Sciatic nerve (tissue), 2 donors: Measurements from ENCODE around the gene SHMT2. TPM values are rescaled to one million over a fixed set of nuclear protein-coding genes. Genes with fewer than 3 reads are reported as not detected.
A peak's percentile ranks its signal among the peaks of the same experiment; 100 is the strongest.

Source experiments
- ATAC-seq: fragments of 200-7000 bp; cut with Tn5 transposase; one replicate; pipeline ENCODE4 v1.9.1; 2020; ENCODE audit warnings: mild to moderate bottlenecking, moderate library complexity
- DNase-seq: peaks from one replicate; pipeline ENCODE4 v3.0.0-alpha.2; 2020; ENCODE audit warnings: low spot score
- intact Hi-C: fragments of 100-400 bp; cut with DNase I; formaldehyde crosslinking; loops from one replicate; pipeline ENCODE4 v1.14.2; 2022
- total RNA-seq: library from RNA; stranded (reverse); fragmentation: NEBNext Ultra II Directional; extraction: Animal tissue kit (Norgen Biotek cat#: 25700); gene quantifications from one replicate; pipeline ENCODE4 v1.2.1, GENCODE V29; 2021
- donor health status: DM: no; HTN: no; CAD: no.
- donor health status: DM: no; HTN: no; CAD: no.

Gene SHMT2
- total RNA-seq, 1 donor from 2014 or later = 41.9 TPM

DNA sequence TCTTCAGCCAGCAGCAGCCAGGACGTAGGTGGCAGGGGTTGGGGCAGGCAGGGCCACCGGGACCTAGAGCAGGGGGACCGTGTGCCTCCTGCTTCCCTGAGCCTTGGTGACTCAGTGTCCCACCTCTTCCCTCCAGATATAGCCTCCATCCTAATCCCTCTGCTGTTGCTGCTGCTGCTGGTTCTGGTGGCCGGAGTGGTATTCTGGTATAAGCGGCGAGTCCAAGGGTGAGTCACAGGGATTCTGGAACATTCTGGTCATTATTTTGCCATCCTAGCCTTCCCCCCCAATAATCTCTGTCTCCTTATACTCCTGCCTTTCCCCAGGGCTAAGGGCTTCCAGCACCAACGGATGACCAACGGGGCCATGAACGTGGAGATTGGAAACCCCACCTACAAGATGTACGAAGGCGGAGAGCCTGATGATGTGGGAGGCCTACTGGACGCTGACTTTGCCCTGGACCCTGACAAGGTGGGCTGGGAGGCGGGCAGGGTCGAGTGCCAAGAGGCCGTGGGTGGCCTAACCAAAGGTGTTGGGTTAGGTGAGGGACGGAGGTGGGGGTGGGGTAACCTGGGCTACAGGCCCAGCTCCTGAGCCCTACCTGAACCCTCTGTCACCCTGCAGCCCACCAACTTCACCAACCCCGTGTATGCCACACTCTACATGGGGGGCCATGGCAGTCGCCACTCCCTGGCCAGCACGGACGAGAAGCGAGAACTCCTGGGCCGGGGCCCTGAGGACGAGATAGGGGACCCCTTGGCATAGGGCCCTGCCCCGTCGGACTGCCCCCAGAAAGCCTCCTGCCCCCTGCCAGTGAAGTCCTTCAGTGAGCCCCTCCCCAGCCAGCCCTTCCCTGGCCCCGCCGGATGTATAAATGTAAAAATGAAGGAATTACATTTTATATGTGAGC is 17.5 kb upstream of the SHMT2 start:
- no peak for DNase-seq
- intact Hi-C loops = no loop called here
- ATAC-seq = no peak

DNA sequence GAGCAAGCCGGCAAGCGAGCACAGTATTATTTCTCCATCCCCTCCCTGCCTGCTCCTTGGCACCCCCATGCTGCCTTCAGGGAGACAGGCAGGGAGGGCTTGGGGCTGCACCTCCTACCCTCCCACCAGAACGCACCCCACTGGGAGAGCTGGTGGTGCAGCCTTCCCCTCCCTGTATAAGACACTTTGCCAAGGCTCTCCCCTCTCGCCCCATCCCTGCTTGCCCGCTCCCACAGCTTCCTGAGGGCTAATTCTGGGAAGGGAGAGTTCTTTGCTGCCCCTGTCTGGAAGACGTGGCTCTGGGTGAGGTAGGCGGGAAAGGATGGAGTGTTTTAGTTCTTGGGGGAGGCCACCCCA is 16.8 kb upstream of the SHMT2 start:
- DNase-seq (no peak), ATAC-seq (peak; percentile 4)
- intact Hi-C loops = no loop called here

DNA sequence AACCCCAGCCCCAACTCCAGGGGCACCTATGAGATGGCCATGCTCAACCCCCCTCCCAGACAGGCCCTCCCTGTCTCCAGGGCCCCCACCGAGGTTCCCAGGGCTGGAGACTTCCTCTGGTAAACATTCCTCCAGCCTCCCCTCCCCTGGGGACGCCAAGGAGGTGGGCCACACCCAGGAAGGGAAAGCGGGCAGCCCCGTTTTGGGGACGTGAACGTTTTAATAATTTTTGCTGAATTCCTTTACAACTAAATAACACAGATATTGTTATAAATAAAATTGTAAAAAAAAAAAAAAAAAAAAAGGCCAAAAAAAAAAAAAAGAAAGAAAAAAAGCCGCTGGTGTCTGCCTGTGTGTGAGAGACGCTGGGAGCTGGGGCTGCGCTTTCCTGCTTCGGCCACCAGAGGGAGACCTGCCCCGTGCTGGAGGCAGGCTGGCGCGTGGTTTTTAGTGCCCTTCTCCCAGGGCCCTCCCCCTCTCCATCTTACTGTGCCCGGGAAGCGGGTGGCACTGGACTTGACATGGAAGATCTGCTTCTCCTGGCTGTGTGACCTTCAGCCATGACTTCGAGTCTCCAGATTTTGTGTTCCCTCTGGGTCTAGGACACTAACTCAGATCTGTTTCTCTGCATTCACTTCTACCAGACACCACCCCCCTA is 16.3 kb upstream of the SHMT2 start:
- intact Hi-C loops = no loop called here
- peak; percentile 88 for ATAC-seq

DNA sequence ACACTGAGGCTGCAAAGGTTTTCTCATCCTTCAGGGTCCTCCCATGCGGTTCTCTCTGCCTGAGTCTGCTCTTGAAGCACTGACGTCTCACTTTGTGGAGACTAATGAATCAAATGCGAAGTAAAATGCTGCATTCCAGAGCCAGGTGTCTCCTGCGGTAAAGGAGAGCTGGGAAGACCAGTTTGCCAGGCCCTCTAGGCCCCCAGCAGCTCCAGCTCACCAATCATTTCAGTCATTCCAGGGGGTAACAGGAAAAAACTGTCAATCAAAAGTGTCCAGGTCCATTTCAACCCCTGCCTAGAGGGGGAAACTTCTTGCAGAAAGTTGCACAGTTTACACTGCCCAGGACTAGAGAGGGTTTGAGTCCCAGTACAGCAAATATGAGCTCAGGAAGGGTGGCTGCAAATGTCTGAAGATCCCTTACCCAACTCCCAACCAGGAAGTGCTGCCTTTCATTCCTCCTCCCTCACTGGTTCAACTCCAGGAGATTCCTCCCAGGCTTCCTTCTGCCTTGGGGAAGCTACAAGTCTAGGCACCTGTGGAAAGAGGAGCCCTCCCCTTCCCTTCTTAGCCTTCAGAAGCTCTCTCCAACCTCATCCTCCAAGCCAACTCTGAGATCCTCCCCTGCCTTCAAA is 15.6 kb upstream of the SHMT2 start:
- DNase-seq = no peak
- intact Hi-C loops = no loop called here
- no peak for ATAC-seq

More for the DNA sequence above, 16.3 kb upstream of the SHMT2 start:
- peak; percentile 94 for DNase-seq

DNA sequence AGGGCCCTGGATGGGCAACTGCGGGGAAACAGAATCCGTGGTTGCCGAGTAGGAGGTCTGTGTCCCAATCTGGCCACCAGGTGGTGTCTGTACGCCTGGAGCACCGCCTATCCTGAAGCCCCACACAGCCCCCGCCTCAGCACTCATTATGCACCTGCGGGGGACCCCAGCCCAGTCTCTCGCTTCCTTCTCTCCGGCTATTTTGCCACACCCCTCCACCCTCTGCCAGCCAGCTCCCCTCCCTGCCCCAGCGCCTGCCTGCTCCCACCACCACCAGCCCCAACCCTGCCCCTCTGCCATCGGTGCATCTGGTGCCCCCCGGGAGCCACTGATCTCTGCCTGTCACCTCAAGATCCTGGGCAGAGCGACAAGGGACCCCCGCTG is 15.1 kb upstream of the SHMT2 start:
- intact Hi-C loops = no loop called here
- peak; percentile 54 for ATAC-seq
- no peak for DNase-seq

DNA sequence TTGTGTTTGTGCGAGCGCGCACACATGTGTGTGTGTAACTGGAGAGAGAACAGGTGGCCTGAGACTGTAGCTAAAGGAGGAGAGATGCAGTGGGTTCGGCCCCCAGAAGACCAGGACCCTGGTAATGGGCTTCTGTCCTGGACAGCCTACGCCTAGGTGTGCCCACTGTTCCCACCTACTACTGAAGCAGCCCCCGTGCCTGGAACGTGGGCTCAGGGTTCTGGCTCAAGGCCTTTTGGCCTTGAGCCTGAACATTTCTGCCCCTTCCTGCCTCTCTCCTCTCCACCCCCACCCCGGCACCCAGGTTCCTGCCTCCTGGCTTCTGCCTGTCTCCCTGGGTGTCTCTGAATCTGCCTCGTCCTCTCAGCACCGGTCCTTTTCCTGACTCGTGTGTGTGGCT is 14.4 kb upstream of the SHMT2 start:
- intact Hi-C loops = no loop called here
- ATAC-seq = no peak

DNA sequence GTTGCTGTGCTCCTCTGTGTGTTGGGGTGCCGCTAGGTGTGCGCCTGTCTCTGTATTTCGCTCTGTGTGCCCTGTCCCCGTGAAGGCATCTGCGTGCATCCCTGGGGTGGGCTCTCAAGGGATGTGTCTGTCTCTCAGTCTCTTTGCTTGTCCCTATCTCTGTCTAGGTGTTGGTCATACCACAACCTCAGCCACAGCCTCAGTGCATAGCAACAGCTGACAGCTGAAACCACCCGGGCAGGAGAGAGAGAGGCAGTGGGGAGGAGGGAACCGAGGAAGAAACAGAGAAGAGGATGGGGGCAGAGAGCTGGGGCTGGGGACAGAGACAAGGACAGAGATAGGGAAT is 13.9 kb upstream of the SHMT2 start:
- no peak for ATAC-seq
- DNase-seq = no peak
- intact Hi-C loops = no loop called here

More for the DNA sequence above, 14.4 kb upstream of the SHMT2 start:
- DNase-seq = no peak

DNA sequence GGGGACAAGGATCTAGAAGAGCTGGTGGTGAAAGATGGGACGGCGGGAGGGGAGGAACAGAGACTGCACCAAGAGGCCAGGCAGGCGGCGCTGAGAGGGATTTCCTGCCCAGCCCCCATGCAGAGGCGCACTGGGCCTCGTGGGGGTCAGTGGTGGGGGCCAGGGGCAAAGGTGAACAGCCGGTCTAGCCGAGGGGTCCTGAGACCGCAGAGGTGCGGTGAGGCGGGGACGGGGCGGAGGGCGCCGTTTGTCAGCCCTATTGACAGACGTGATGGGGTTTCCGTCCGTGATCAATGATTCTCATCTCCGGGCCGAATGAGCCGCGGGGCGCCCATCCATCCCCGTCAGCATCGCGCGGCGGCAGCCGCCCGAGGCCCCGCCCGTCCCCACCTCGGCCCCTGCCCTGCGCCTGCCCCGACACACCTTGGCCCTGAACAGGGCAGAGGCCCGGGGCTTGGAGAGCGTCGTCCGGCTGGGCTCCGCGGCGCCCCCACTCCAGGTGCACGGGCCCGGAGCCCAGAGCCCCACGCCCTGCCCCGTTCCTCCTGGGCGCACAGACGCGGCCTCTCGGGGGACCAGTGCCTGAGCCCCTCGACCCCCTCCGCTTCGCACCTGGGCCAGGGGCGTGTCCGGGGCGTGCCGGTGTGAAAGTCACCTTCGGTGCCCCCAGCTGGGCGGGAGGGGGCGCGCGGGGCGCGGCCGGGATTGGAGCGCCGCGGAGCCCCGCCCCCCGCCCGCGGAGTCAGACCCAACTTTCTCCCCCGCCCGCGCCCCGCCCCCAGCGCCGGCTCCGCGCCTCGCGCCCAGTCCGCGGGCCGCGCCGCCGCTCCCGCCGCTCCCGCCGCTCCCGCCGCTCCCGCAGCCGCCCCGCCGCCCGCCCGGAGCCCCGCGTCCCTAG is 13.2 kb upstream of the SHMT2 start, which contains the start of gene NXPH4:
TSS of gene NXPH4 (plus strand) at position 781 of the 898 bp plus-strand sequence. CDS start 176 bp downstream, outside the sequence.
- DNase-seq (no peak), ATAC-seq (no peak)
- intact Hi-C loops = no loop called here

DNA sequence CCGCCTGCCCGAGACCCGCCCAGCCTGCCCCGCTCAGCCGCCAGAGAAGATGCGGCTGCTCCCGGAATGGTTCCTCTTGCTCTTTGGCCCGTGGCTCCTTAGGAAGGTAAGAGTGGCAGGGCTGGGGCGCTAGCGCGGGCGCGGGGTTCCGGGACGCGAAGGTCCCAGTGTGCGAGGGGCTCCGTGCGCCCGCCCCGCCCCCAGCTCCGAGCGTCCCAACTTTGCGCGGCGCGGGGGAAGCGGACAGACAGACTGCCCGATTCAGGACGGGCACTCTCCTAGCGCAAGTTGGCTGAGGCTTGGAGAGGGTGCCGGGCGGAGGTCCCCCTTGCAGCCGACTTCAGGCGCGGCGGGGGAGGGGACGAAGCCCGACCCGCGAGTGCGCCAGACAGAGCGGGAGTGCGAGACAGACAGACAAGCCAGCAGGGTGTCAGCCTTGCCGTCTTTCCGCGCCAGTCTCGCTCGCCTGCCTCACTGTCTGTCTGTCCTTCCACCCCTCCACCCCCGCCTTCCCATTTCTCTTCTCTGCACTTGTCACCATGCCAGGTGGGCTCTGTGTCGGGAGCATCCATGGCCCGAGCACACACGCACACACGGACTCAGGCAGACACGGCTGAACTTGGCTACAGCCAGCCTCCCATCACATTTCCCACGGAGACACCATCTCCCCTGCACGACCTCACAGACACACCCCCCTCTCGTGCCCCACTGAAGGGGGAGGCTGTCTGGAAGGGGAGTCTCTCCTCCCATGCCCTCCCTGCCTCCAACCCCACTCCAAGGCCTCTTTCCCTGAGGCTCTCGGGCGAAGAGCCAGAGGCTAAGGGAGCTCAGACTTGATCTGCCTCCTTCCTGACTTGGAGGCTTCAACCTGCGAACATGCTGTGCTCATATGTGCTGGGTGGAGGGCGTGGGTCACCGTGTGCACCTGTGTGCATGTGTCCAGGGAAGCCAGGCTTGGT is 12.3 kb upstream of the SHMT2 start:
- intact Hi-C loops = no loop called here
- ATAC-seq (no peak), DNase-seq (no peak)

DNA sequence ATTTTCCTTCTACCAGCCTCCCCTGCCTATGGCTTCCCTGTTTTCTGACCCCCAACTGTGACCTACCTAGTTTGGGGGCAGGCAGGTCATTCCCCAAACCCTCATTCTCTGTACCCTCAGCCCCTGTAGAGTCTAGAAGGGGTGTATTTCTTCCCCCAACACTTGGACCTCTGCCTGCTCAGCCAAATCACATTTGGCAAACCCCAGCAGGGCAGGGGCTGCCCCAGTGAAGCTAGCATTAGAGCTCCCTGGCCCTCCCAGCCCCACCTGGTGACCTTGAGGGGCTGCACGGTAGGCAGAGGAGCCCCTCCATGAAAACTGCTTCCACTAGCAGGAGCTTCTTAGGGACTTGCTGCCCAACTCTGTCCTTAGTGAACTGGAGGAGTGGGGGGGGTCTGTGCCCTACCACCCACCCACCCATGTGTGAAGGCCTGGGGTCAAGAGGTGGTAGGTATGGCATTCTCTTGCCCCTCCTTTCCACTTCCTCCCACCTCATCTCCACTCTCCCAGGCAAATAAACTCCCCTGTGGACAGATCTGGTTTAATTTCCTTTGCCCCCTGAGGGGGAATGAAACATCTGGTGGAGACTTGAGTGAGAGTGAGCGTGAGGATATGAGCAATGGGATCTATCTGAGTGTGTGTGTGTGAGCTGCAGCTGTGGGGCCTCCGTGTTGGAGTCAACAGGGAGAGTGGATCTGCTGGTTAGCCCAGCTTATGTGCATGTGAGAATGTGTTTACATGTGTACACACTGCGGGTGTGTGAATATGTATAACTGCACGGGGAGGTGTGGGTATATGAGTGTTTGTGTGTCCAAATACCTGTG is 11.3 kb upstream of the SHMT2 start:
- DNase-seq (no peak), ATAC-seq (no peak)
- intact Hi-C loops = no loop called here

DNA sequence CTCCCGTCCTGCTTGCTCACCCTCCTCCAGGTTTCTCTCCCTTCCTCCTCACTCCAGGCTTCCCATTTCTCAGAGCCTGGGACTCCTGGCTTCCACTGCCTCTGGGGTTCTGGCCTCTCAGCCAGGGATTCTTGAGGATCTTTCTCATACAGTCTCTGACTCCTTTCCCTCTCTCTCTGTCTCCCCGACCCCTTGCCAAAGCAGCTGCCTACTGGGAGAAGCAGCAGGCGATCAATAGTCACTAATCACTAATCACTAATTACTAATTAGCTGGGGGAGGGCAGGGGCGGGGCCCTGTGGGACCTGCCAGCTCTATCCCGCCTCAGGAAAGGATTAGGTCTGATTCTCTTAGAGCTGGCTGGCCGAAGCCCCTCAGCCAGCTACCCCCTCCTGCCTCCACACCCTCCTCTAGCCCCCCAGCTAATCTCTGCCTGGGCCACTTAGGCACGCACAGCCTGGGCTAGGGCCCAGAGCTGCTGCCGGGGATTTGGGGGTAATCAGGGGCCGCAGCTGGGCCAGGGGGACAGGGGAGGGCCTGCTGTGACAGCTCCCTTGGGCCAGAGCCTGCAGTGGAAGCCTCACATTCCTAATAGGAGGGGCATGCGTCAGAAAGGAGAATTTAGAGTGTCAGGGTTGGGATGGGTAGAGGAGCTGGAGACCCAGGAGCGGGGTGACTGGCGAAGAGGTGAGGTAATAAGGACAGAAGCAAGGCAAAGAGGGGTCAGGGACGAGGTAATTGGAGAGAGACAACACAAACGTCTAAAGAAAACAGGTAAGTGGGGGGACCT is 10.1 kb upstream of the SHMT2 start:
- no peak for ATAC-seq
- no peak for DNase-seq
- intact Hi-C loops = no loop called here

DNA sequence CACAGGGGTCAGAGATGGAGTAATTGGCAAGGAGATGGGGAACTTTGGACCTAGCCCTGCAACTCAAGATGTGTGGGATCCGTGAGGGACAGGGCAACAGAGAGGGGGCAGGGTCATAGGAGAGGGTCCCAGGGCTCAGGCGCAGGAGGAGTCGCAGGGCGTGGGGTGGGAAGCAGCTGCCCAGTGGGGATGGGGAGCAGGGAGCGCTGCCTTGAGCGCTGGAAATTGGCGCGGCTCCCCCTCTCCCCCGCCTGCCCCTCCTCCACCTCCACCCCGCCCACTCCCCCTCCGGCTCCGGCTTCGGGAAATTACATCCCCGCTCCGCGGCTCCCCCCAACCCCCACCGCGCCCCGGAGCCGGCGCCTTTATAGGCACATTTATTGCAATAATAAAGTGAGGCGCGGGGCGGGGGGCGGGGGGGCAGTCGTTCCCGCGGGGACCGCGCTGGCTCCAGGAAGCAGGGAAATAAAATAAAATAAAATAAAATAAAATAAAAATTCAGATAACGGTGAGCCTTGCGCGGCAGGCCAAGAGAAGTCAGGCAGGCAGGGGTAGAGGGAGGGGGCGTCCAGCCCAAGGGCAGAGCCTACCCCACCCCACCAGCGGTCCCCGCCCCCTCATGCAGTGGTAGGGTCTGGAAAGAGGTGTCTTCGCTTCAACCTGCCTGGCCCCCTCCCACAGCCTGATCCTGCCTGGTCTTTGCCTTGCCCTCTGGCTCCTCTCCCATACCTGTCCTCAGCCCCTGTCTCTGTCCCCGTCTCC is 9.3 kb upstream of the SHMT2 start:
- intact Hi-C loops = no loop called here
- no peak for ATAC-seq
- DNase-seq = no peak

DNA sequence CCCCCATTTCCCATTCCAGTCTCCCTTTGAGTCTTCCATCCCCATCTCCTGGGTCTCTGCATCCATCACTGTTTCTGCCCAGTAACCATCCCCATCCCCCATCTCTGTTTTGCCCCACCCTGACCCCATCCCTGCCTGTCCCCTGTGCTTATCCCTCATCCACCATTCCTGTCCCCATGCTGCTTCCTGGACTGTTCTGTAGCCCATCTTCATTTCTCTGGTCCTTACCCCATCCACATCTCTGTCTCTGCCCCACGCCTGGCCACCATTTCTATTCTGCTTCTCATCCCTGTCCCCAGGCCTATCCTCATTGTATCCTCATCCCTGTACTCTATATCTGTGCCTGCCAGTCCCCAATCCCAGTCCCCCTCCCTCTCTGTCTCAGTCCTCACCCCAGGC is 8.7 kb upstream of the SHMT2 start:
- DNase-seq = no peak
- ATAC-seq = no peak
- intact Hi-C loops = no loop called here

DNA sequence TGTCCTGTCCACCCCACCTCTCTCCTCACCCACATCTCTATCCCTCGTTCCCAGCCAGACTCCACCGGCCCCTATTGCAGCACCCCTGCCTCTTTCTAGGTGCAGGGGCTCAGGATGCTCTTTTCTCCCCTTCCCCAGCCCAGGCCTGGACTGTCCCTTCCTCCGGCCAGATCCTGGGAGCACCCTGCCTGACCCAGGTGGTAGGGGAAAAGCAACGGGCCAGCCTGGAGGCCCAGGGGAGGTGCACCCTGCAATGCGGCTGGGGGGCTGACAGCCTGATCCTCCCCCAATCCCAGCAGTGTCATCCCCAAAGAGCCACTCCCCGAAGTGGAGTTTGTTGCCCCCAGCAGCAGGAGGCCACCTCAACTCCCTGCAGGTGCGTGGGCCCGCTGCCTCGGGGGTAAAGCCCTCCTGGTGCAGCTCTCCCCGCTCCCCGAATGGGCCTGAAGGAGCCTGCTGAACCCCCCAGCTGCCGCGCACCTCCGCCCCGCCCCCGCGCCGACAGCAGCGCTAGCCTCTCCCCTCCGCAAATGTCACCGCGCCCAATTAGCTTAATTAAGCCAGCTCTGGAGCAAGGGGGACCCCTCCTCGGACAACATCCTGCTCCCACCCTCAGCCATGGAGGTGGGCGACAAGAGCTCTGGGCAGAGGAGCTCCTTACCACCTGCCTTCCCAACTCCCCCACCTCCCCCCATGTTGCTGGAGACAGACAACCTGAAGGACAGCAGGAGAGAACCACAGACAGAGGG is 8.2 kb upstream of the SHMT2 start:
- ATAC-seq (no peak), DNase-seq (no peak)
- intact Hi-C loops = no loop called here
